GM12875 (cell line): ENCODE measurements around the gene NKAIN1.

ENCODE experiments used
- H3K4me3 ChIP-seq: one replicate; pipeline ENCODE4 v1.5.1; 2011; ENCODE audit warnings: low read depth, low read length, control low read depth
- CTCF ChIP-seq: IDR thresholded peaks from 2 replicates; pipeline ENCODE4 v1.5.1; 2011; ENCODE audit warnings: low read depth, mild to moderate bottlenecking, control low read depth, inconsistent platforms, low read length, moderate library complexity, borderline replicate concordance; ENCODE audit not compliant: insufficient read depth

The NKAIN1 gene

GRCh38 chr1:31154000-31154631 lies 85.6 kb downstream of the NKAIN1 start:
- no peak for TF ChIP-seq CTCF
- H3K4me3 ChIP-seq: no peak overlapping the region

GRCh38 chr1:31153423-31153822 lies 86.3 kb downstream of the NKAIN1 start:
- H3K4me3 ChIP-seq: no peak overlapping the region
- no peak for TF ChIP-seq CTCF

GRCh38 chr1:31152181-31152795 lies 87.4 kb downstream of the NKAIN1 start:
- no peak overlapping the region for H3K4me3 ChIP-seq
- no peak for TF ChIP-seq CTCF

GRCh38 chr1:31151402-31151801 lies 88.3 kb downstream of the NKAIN1 start:
- no peak for TF ChIP-seq CTCF
- H3K4me3 ChIP-seq: no peak overlapping the region

GRCh38 chr1:31148409-31148808 lies 91.3 kb downstream of the NKAIN1 start:
- H3K4me3 ChIP-seq: no peak overlapping the region
- TF ChIP-seq CTCF: no peak

- no peak overlapping the region for H3K4me3 ChIP-seq
- TF ChIP-seq CTCF: no peak
Observed at GRCh38 chr1:31145648-31146047, 94.0 kb downstream of the NKAIN1 start.

- TF ChIP-seq CTCF: no peak
- no peak overlapping the region for H3K4me3 ChIP-seq
Observed at GRCh38 chr1:31144442-31144841, 95.2 kb downstream of the NKAIN1 start.
